K562 (cell line): Measurements from ENCODE around the gene LTA4H. TPM values are rescaled to one million over a fixed set of nuclear protein-coding genes. Genes with fewer than 3 reads are reported as not detected.
A peak's percentile ranks its signal among the peaks of the same experiment; 100 is the strongest.

Source experiments
- JUN ChIP-seq, 2 experiments: sonication (generic) in 1 of 2; formaldehyde crosslinking in 1 of 2; IDR thresholded peaks; 2 replicates each; pipeline versions ENCODE4 v1.6.1 to v1.8.0; 2012 to 2022; ENCODE audit warnings: borderline replicate concordance in 2 of 2, mild to moderate bottlenecking in 2 of 2, improper control_type of control experiment in 1 of 2, low read depth in 1 of 2, low read length in 1 of 2, missing genetic modification reagents in 1 of 2
- KLF10 ChIP-seq: fragments of 250-450 bp; sonication (Bioruptor Pico); IDR thresholded peaks from 2 replicates; pipeline ENCODE4 v1.6.1; 2021; ENCODE audit warnings: matching md5 sums
- MCM7 ChIP-seq, 2 experiments: fragments of 450-650 bp; IDR thresholded peaks; 2 replicates each; pipeline ENCODE4 v1.6.1; 2016 to 2018
- MYC ChIP-seq, 2 experiments: fragments of 250-450 bp in 1 of 2; sonication (Bioruptor Pico) in 1 of 2; IDR thresholded peaks; 2 replicates each; pipeline versions ENCODE4 v1.5.1 to v1.6.1; 2012 to 2021; ENCODE audit warnings: low read depth in 2 of 2, borderline replicate concordance in 1 of 2, improper control_type of control experiment in 1 of 2, low read length in 1 of 2, mild to moderate bottlenecking in 1 of 2, moderate library complexity in 1 of 2
- NFIX ChIP-seq: fragments of 250-450 bp; sonication (Bioruptor Pico); IDR thresholded peaks from 2 replicates; pipeline ENCODE4 v1.4.0; 2020; ENCODE audit warnings: low read depth, mild to moderate bottlenecking, moderate library complexity
- NR2F6 ChIP-seq: fragments of 450-650 bp; formaldehyde crosslinking; IDR thresholded peaks from 2 replicates; pipeline ENCODE4 v1.4.0; 2020; ENCODE audit warnings: mild to moderate bottlenecking
- OTX1 ChIP-seq: fragments of 450-650 bp; formaldehyde crosslinking; IDR thresholded peaks from 2 replicates; pipeline ENCODE4 v1.4.0; 2022; ENCODE audit warnings: mild to moderate bottlenecking
- POLR2H ChIP-seq: IDR thresholded peaks from 2 replicates; pipeline ENCODE4 v1.6.1; 2016; ENCODE audit warnings: missing genetic modification characterization, low read depth, mild to moderate bottlenecking, control low read depth, missing compliant biosample characterization, moderate library complexity
- PRMT5 ChIP-seq: sonication (generic); formaldehyde crosslinking; IDR thresholded peaks from 2 replicates; pipeline ENCODE4 v1.5.0; 2020; ENCODE audit warnings: missing genetic modification reagents
- PYGO2 ChIP-seq: fragments of 450-650 bp; IDR thresholded peaks from 2 replicates; pipeline ENCODE4 v1.6.1; 2016; ENCODE audit warnings: mild to moderate bottlenecking, missing genetic modification characterization, moderate library complexity, missing compliant biosample characterization
- RB1 ChIP-seq: fragments of 450-650 bp; IDR thresholded peaks from 2 replicates; pipeline ENCODE4 v1.6.1; 2017; ENCODE audit warnings: low read depth, mild to moderate bottlenecking
- SP1 ChIP-seq: sonication (generic); formaldehyde crosslinking; IDR thresholded peaks from 2 replicates; pipeline ENCODE4 v1.8.1; 2022; ENCODE audit warnings: mild to moderate bottlenecking, missing genetic modification reagents
- TCF7 ChIP-seq: sonication (generic); IDR thresholded peaks from 2 replicates; pipeline ENCODE4 v1.6.1; 2016; ENCODE audit warnings: antibody characterized with exemption, borderline replicate concordance
- ZNF140 ChIP-seq: fragments of 250-450 bp; sonication (Bioruptor Pico); IDR thresholded peaks from 2 replicates; pipeline ENCODE4 v1.8.0; 2021; ENCODE audit warnings: moderate library complexity, mild to moderate bottlenecking, inconsistent platforms
- ZNF239 ChIP-seq: fragments of 250-450 bp; sonication (Bioruptor Pico); IDR thresholded peaks from 2 replicates; pipeline ENCODE4 v1.4.0; 2020; ENCODE audit warnings: mild to moderate bottlenecking
- ZNF354B ChIP-seq: fragments of 250-450 bp; sonication (Bioruptor Pico); IDR thresholded peaks from 2 replicates; pipeline ENCODE4 v1.4.0; 2020
- ZNF444 ChIP-seq: fragments of 250-450 bp; sonication (Bioruptor Pico); IDR thresholded peaks from 2 replicates; pipeline ENCODE4 v1.4.0; 2020; ENCODE audit warnings: mild to moderate bottlenecking, moderate library complexity
- ZNF644 ChIP-seq: fragments of 200-800 bp; sonication (Bioruptor generic); IDR thresholded peaks from 2 replicates; pipeline ENCODE4 v1.6.1; 2016; ENCODE audit warnings: low read depth, missing genetic modification characterization, missing compliant biosample characterization
- ZNF766 ChIP-seq: fragments of 200-800 bp; sonication (Bioruptor generic); conservative IDR thresholded peaks from 2 replicates; pipeline ENCODE4 v1.6.1; 2016; ENCODE audit warnings: missing genetic modification characterization, missing compliant biosample characterization
- ZNF780A ChIP-seq: fragments of 250-450 bp; sonication (Bioruptor Pico); IDR thresholded peaks from 2 replicates; pipeline ENCODE4 v1.5.0; 2021; ENCODE audit warnings: mild to moderate bottlenecking
- polyA plus RNA-seq, 8 experiments: library from polyadenylated mRNA; depleted of rRNA in 4 of 8; stranded (reverse) in 5 of 8; unstranded in 3 of 8; fragments of >200 nt; fragmentation: Nextera tagmentation in 2 of 8; fragmentation: Illumina TruSeq in 1 of 8; extraction: Ambion mirVana in 2 of 8; extraction: Trizol in 1 of 8; gene quantifications; 2 replicates each; pipeline versions ENCODE4 v1.2.1 to v1.2.3, GENCODE V29; 2011 to 2014; ENCODE audit warnings: inconsistent platforms in 1 of 8, missing spikeins in 1 of 8
- total RNA-seq, 7 experiments: library from RNA; depleted of rRNA in 6 of 7; stranded (reverse); fragments of >200 nt in 6 of 7; fragmentation: Illumina TruSeq in 2 of 7; extraction: Trizol in 2 of 7; gene quantifications; 2 replicates each; pipeline versions ENCODE4 v1.2.1 to v1.2.3, GENCODE V29; 2011 to 2021; ENCODE audit warnings: low replicate concordance in 1 of 7
- TF ChIP-seq, protein P1 (sequence below): fragments of 200-800 bp; sonication (Bioruptor generic); IDR thresholded peaks from 2 replicates; pipeline ENCODE4 v1.6.1; 2017; ENCODE audit warnings: missing genetic modification characterization, missing compliant biosample characterization
- TF ChIP-seq, protein P2 (sequence below): fragments of 450-650 bp; formaldehyde crosslinking; IDR thresholded peaks from 2 replicates; pipeline ENCODE4 v1.4.0; 2022; ENCODE audit warnings: mild to moderate bottlenecking, moderate library complexity
- TF ChIP-seq, protein P3 (sequence below): fragments of 250-450 bp; sonication (Bioruptor Pico); IDR thresholded peaks from 2 replicates; pipeline ENCODE4 v1.5.0; 2021; ENCODE audit warnings: mild to moderate bottlenecking, borderline replicate concordance

Gene LTA4H
- total and polyA plus RNA-seq, 9 of the 15 experiments (the other 6 are each of a cell fraction or from before 2014, with no cell fraction given) = 25.2 to 58.1 (median 40.5) TPM

DNA sequence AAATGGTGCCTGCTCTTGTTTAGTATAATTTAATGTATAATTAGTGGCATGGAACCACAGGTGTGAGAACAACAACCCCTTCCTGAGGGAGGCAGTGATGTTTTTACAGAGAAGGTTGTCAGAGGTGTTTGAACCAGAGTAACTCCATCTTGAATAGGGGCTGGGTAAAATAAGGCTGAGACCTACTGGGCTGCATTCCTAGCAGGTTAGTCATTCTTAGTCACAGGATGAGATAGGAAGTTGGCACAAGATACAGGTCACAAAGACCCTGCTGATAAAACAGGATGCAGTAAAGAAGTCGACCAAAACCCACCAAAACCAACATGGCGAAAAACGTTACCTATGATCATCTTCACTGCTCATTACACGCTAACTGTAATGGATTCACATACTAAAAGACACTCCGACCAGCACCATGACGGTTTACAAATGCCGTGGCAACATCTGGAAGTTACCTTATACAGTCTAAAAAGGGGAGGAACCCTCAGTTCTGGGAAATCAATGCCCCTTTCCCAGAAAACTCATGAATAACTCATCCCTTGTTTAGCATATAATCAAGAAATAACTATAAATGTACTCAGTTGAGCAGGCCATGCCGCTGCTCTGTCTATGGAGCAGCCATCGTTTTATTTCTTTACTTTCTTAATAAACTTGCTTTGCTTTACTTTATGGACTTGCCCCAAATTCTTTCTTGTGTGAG is 47.8 kb upstream of the LTA4H start (continued):
- TF ChIP-seq, protein P1, sequence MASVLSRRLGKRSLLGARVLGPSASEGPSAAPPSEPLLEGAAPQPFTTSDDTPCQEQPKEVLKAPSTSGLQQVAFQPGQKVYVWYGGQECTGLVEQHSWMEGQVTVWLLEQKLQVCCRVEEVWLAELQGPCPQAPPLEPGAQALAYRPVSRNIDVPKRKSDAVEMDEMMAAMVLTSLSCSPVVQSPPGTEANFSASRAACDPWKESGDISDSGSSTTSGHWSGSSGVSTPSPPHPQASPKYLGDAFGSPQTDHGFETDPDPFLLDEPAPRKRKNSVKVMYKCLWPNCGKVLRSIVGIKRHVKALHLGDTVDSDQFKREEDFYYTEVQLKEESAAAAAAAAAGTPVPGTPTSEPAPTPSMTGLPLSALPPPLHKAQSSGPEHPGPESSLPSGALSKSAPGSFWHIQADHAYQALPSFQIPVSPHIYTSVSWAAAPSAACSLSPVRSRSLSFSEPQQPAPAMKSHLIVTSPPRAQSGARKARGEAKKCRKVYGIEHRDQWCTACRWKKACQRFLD (CRISPR knock-in tag) = peak; percentile 100
- TF ChIP-seq, protein P2, sequence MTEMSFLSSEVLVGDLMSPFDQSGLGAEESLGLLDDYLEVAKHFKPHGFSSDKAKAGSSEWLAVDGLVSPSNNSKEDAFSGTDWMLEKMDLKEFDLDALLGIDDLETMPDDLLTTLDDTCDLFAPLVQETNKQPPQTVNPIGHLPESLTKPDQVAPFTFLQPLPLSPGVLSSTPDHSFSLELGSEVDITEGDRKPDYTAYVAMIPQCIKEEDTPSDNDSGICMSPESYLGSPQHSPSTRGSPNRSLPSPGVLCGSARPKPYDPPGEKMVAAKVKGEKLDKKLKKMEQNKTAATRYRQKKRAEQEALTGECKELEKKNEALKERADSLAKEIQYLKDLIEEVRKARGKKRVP (CRISPR knock-in tag) = peak; percentile 85
- TF ChIP-seq SP1 (CRISPR knock-in tag) = no peak
- peak; percentile 100 for TF ChIP-seq PYGO2 (tag)
- TF ChIP-seq POLR2H (tag) = peak; percentile 85
- TF ChIP-seq ZNF644 = peak; percentile 93
- peak; percentile 83; the same call in 1 of the 2 replicates for TF ChIP-seq ZNF780A (CRISPR knock-in tag)
- TF ChIP-seq ZNF239 = peak; percentile 93
- TF ChIP-seq ZNF140 = peak; percentile 63; the same call in 1 of the 2 replicates
- peak; percentile 89 for TF ChIP-seq ZNF444 (CRISPR knock-in tag)
- no peak for TF ChIP-seq PRMT5 (CRISPR knock-in tag)
- TF ChIP-seq NFIX = peak; percentile 61
- no peak for TF ChIP-seq MCM7 (IDR thresholded peaks at IDR 0.05)
- TF ChIP-seq, protein P3, sequence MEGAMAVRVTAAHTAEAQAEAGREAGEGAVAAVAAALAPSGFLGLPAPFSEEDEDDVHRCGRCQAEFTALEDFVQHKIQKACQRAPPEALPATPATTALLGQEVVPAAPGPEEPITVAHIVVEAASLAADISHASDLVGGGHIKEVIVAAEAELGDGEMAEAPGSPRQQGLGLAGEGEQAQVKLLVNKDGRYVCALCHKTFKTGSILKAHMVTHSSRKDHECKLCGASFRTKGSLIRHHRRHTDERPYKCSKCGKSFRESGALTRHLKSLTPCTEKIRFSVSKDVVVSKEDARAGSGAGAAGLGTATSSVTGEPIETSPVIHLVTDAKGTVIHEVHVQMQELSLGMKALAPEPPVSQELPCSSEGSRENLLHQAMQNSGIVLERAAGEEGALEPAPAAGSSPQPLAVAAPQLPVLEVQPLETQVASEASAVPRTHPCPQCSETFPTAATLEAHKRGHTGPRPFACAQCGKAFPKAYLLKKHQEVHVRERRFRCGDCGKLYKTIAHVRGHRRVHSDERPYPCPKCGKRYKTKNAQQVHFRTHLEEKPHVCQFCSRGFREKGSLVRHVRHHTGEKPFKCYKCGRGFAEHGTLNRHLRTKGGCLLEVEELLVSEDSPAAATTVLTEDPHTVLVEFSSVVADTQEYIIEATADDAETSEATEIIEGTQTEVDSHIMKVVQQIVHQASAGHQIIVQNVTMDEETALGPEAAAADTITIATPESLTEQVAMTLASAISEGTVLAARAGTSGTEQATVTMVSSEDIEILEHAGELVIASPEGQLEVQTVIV (CRISPR knock-in tag) = peak; percentile 44; the same call in 1 of the 2 replicates
- TF ChIP-seq TCF7 = no peak
- TF ChIP-seq ZNF354B (CRISPR knock-in tag) = peak; percentile 88
- peak; percentile 96 for TF ChIP-seq OTX1 (CRISPR knock-in tag)
- TF ChIP-seq KLF10 (CRISPR knock-in tag) = peak; percentile 81; the same call in 1 of the 2 replicates
- TF ChIP-seq JUN (IDR thresholded peaks at IDR 0.05; ENCODE audit: borderline replicate concordance, low read depth, low read length) = no peak
- no peak for TF ChIP-seq JUN (CRISPR knock-in tag; IDR thresholded peaks at IDR 0.05; ENCODE audit: borderline replicate concordance)
- TF ChIP-seq RB1 = no peak
- TF ChIP-seq ZNF766 (CRISPR knock-in tag) = peak; percentile 99
- no peak for TF ChIP-seq MYC (IDR thresholded peaks at IDR 0.05; ENCODE audit: low read depth, low read length)
- TF ChIP-seq MYC (CRISPR knock-in tag; IDR thresholded peaks at IDR 0.05; ENCODE audit: borderline replicate concordance, low read depth) = peak; percentile 70; the same call in 1 of the 2 replicates
- TF ChIP-seq NR2F6 (CRISPR knock-in tag) = 0 out of 2 replicates have a peak, but pooled peaks have one; percentile 41
